Sigmoid colon (tissue), 7 donors: Measurements from ENCODE around the gene GPC3. TPM values are rescaled to one million over a fixed set of nuclear protein-coding genes. Genes with fewer than 3 reads are reported as not detected.

Experiments
- DNase-seq: peaks from one replicate; pipeline ENCODE4 v3.0.0-alpha.2; 2019
- H3K27ac ChIP-seq, 4 donors: fragments of 200-600 bp; sonication (generic); one replicate each; pipeline ENCODE4 v1.5.1; 2016 to 2019; ENCODE audit warnings: mild to moderate bottlenecking in 1 of 4
- H3K27me3 ChIP-seq, 3 donors: fragments of 200-600 bp; sonication (generic); one replicate each; pipeline ENCODE4 v1.5.1; 2019; ENCODE audit warnings: mild to moderate bottlenecking in 1 of 3
- H3K36me3 ChIP-seq, 4 donors: fragments of 200-600 bp; sonication (generic); one replicate each; pipeline ENCODE4 v1.5.1; 2016 to 2019
- H3K4me1 ChIP-seq, 4 donors: fragments of 200-600 bp; sonication (generic); one replicate each; pipeline ENCODE4 v1.5.1; 2017 to 2019
- H3K4me3 ChIP-seq, 4 donors: fragments of 200-600 bp; sonication (generic); one replicate each; pipeline ENCODE4 v1.5.1; 2017 to 2019; ENCODE audit warnings: mild to moderate bottlenecking in 2 of 4, moderate library complexity in 1 of 4
- H3K9me3 ChIP-seq, 4 donors: fragments of 200-600 bp in 3 of 4; sonication (generic) in 3 of 4; one replicate each; pipeline versions ENCODE4 v1.5.1 to v1.6.1; 2013 to 2019
- EP300 ChIP-seq, 4 donors: sonication (generic); formaldehyde crosslinking; IDR thresholded peaks; one replicate each; pipeline ENCODE4 v1.6.1; 2017; ENCODE audit warnings: antibody characterized with exemption in 4 of 4
- POLR2A ChIP-seq, 2 donors: fragments of 450-650 bp; IDR thresholded peaks; one replicate each; pipeline ENCODE4 v1.6.1; 2016; ENCODE audit warnings: antibody characterized with exemption in 2 of 2, mild to moderate bottlenecking in 2 of 2, moderate library complexity in 2 of 2
- POLR2AphosphoS5 ChIP-seq, 4 donors: sonication (generic); formaldehyde crosslinking; IDR thresholded peaks; one replicate each; pipeline ENCODE4 v1.6.1; 2017; ENCODE audit warnings: antibody characterized with exemption in 4 of 4
- WGBS, 2 donors: extraction: QIAGEN DNeasy Blood & Tissue Kit; methylation state at CpG; one replicate each; pipeline ENCODE4 v1.1.7; 2013; 5-methylcytosine and 5-hydroxymethylcytosine counted together
- intact Hi-C: fragments of 100-400 bp; cut with DNase I; formaldehyde crosslinking; loops from one replicate; pipeline ENCODE4 v1.15.1; 2023
- polyA plus RNA-seq, 3 donors: library from polyadenylated mRNA; stranded (reverse); fragments of 200-250 nt; gene quantifications; one replicate each; pipeline ENCODE4 v1.2.3, GENCODE V29; 2013
- total RNA-seq, 4 donors: library from RNA; depleted of rRNA; stranded (reverse); fragments of >200 nt; gene quantifications; one replicate each; pipeline ENCODE4 v1.1.0, GENCODE V29; 2016
- TF ChIP-seq, protein P1 (sequence below), 4 experiments: fragments of 450-650 bp in 3 of 4; fragments of 200-600 bp in 1 of 4; IDR thresholded peaks; one replicate each; pipeline ENCODE4 v1.5.1; 2016 to 2019; ENCODE audit warnings: antibody characterized with exemption in 4 of 4, mild to moderate bottlenecking in 3 of 4, moderate library complexity in 2 of 4
- donor health status: healthy with polysubstance abuse.
- donor health status: Bipolar disorder and iron deficiency.
- donor health status: healthy.

The GPC3 gene
- total and polyA plus RNA-seq, 7 donors = 0.46 to 31.4 (median 2.7) TPM

DNA sequence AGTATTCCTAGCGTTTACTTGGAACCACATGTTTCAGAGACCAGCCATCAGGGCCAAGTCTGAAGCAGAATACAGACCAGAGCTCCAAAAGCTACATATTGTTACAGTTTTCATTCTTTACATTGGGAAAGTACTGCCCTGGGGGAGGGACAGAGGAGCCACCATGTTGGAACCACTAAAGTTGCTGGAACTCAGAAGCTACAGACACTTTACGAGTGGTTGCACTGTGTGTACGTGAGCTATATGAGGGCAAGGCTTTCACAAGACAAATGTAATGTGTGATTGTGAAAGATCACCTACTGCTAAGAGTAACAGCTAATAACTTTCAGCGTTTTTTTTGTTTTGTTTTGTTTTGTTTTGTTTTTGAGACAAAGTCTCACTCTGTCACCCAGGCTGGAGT is 11.7 kb downstream of the GPC3 start:
- Histone ChIP-seq H3K36me3 (no peaks in the 10 kb centered on the region), H3K9me3 (no peaks in the 10 kb centered on the region), H3K4me1 (no peaks in the 10 kb centered on the region), H3K27me3 (no peaks in the 10 kb centered on the region), H3K27ac (no peak overlapping the region), H3K4me3 (no peak overlapping the region)
- whole genome bisulfite sequencing, 2 donors = 85 to 86% methylated on average over 4 of the region's 4 CpGs
- TF ChIP-seq, protein P1, sequence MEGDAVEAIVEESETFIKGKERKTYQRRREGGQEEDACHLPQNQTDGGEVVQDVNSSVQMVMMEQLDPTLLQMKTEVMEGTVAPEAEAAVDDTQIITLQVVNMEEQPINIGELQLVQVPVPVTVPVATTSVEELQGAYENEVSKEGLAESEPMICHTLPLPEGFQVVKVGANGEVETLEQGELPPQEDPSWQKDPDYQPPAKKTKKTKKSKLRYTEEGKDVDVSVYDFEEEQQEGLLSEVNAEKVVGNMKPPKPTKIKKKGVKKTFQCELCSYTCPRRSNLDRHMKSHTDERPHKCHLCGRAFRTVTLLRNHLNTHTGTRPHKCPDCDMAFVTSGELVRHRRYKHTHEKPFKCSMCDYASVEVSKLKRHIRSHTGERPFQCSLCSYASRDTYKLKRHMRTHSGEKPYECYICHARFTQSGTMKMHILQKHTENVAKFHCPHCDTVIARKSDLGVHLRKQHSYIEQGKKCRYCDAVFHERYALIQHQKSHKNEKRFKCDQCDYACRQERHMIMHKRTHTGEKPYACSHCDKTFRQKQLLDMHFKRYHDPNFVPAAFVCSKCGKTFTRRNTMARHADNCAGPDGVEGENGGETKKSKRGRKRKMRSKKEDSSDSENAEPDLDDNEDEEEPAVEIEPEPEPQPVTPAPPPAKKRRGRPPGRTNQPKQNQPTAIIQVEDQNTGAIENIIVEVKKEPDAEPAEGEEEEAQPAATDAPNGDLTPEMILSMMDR (IDR thresholded peaks at IDR 0.05) = no peak
- no peak for TF ChIP-seq POLR2A (IDR thresholded peaks at IDR 0.05)
- no peak for TF ChIP-seq POLR2AphosphoS5 (IDR thresholded peaks at IDR 0.05)
- no peak for TF ChIP-seq EP300 (IDR thresholded peaks at IDR 0.05)
- DNase-seq = no peak
- intact Hi-C loops = no loop called here

DNA sequence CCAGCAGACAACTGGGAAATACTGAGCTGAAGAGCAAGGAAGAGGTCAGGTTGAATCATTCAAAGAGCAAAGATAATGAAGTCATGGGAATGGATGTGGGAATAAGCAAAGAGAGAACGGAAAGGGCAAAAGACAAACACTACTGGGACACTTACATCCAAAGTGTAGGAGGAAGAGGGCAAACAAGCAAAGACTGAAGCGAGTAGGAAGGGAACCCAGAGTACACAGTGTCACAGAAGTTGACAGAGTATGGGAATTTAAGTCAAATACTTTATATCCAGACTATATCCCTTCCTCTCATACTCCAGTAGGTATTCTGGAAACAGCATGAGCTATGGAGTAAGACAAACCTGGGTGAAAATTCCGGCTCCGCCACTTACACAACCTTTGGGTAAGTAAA is 12.5 kb downstream of the GPC3 start:
- Histone ChIP-seq H3K27ac (no peak overlapping the region), H3K27me3 (no peaks in the 10 kb centered on the region), H3K4me3 (no peak overlapping the region), H3K9me3 (no peaks in the 10 kb centered on the region), H3K4me1 (no peaks in the 10 kb centered on the region), H3K36me3 (no peaks in the 10 kb centered on the region)
- intact Hi-C loops = no loop called here
- no peak for DNase-seq
- TF ChIP-seq POLR2A (IDR thresholded peaks at IDR 0.05) (no peak), EP300 (IDR thresholded peaks at IDR 0.05) (no peak), POLR2AphosphoS5 (IDR thresholded peaks at IDR 0.05) (no peak)
- TF ChIP-seq, protein P1 (IDR thresholded peaks at IDR 0.05) = no peak
- 88% methylated on average over 4 of the region's 4 CpGs for WGBS, 2 donors

DNA sequence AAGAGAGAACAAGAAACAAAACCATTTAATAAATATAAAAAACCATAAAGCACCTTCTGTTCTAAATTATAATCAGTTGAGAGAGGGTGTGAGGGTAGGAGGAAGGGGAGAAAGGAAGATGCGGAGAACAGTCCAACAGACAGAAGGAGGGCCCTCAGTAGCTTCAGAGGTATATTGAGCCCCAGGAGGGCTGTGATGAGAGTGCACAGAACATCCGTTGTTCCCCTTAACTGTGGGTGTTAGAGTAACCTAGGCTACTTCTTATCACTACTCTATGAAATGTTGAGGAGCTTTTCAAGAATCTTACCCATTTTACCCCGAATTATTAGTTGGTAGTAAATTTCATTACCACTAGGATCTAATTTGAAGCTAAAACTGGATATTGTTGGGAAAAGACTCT is 13.8 kb downstream of the GPC3 start:
- Histone ChIP-seq H3K27ac (no peak overlapping the region), H3K9me3 (no peaks in the 10 kb centered on the region), H3K27me3 (no peaks in the 10 kb centered on the region), H3K36me3 (no peaks in the 10 kb centered on the region), H3K4me1 (no peaks in the 10 kb centered on the region), H3K4me3 (no peak overlapping the region)
- WGBS, 2 donors = 76 to 96% methylated on average over 3 of the region's 3 CpGs
- no peak for DNase-seq
- TF ChIP-seq EP300 (IDR thresholded peaks at IDR 0.05) = no peak
- TF ChIP-seq, protein P1 (IDR thresholded peaks at IDR 0.05) = no peak
- no peak for TF ChIP-seq POLR2A (IDR thresholded peaks at IDR 0.05)
- no peak for TF ChIP-seq POLR2AphosphoS5 (IDR thresholded peaks at IDR 0.05)
- intact Hi-C loops = no loop called here

DNA sequence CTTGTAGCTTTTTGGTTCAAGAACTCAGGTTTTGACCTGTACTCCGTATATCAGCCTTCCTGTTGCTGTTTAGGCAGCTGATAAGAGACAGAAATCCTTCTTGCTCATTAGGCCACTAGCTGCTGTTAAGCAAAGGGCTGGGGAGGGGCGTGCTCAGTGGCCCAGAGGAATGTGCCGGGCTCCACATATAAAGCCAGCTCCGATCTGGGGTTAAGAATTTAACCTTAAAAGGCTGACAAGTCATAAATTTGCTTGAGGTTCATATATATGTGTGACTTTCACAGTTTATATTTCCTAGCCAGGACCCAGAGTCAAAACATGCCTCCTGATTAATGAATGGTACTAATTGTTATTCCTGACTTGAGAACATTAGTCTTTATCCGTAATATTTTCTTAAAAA is 15.3 kb downstream of the GPC3 start:
- Histone ChIP-seq H3K27ac (no peak overlapping the region), H3K9me3 (no peaks in the 10 kb centered on the region), H3K27me3 (no peaks in the 10 kb centered on the region), H3K4me1 (no peaks in the 10 kb centered on the region), H3K36me3 (no peaks in the 10 kb centered on the region), H3K4me3 (no peak overlapping the region)
- intact Hi-C loops = no loop called here
- TF ChIP-seq POLR2AphosphoS5 (IDR thresholded peaks at IDR 0.05) = no peak
- no peak for TF ChIP-seq POLR2A (IDR thresholded peaks at IDR 0.05)
- 69 to 77% methylated on average over 5 of the region's 5 CpGs for WGBS, 2 donors
- no peak for DNase-seq

DNA sequence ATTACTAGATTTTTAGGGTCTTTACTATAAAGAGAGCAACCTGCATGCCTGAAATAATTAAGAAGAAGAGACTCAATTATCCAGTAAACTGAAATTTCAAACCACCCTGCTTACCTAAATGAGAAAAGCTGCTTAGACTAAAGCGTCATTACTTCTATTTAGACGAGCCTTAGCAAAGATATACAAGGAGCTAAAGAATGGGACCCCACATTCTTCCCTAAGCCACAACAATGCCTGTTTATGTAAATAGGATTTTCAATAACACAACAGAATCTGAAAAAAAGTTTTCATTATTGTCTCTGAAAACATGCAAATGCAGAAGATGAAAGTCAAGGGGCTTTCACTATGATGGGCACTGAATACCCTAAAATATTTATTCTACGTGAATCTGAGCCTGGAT is 16.2 kb downstream of the GPC3 start:
- no peak for TF ChIP-seq POLR2A (IDR thresholded peaks at IDR 0.05)
- TF ChIP-seq POLR2AphosphoS5 (IDR thresholded peaks at IDR 0.05) = no peak
- TF ChIP-seq, protein P1 (IDR thresholded peaks at IDR 0.05) = no peak
- no peak for TF ChIP-seq EP300 (IDR thresholded peaks at IDR 0.05)
- intact Hi-C loops = no loop called here
- Histone ChIP-seq H3K27me3 (no peaks in the 10 kb centered on the region), H3K9me3 (no peaks in the 10 kb centered on the region), H3K27ac (no peak overlapping the region), H3K4me1 (no peaks in the 10 kb centered on the region), H3K4me3 (no peak overlapping the region), H3K36me3 (no peaks in the 10 kb centered on the region)
- 79 to 87% methylated on average over 3 of the region's 3 CpGs for WGBS, 2 donors
- DNase-seq = no peak
